Umbilical cord (tissue), 2 donors: ENCODE measurements around the gene ZBTB16. TPM values are rescaled to one million over a fixed set of nuclear protein-coding genes. Genes with fewer than 3 reads are reported as not detected.

Experiments used
- DNase-seq: peaks from one replicate; pipeline ENCODE4 v3.0.0-alpha.2; 2015; ENCODE audit warnings: low spot score
- total RNA-seq: library from RNA; depleted of rRNA; stranded (reverse); fragments of >200 nt; gene quantifications from one replicate; pipeline ENCODE4 v1.2.3, GENCODE V29; 2014; ENCODE audit warnings: low replicate concordance; ENCODE audit not compliant: insufficient read depth

ZBTB16 gene
- total RNA-seq, 1 donor from 2014 or later = 83.3 TPM

DNA sequence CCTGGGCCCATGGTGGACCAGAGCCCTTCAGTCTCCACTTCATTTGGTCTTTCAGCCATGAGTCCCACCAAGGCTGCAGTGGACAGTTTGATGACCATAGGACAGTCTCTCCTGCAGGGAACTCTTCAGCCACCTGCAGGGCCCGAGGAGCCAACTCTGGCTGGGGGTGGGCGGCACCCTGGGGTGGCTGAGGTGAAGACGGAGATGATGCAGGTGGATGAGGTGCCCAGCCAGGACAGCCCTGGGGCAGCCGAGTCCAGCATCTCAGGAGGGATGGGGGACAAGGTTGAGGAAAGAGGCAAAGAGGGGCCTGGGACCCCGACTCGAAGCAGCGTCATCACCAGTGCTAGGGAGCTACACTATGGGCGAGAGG, 4.3 kb downstream of the ZBTB16 start:
- no peak for DNase-seq

DNA sequence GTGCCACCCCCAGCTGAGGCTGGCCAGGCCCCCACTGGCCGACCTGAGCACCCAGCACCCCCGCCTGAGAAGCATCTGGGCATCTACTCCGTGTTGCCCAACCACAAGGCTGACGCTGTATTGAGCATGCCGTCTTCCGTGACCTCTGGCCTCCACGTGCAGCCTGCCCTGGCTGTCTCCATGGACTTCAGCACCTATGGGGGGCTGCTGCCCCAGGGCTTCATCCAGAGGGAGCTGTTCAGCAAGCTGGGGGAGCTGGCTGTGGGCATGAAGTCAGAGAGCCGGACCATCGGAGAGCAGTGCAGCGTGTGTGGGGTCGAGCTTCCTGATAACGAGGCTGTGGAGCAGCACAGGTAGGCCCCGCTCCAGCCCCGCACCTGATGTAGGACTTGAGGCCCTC, 4.7 kb downstream of the ZBTB16 start:
- no peak for DNase-seq

DNA sequence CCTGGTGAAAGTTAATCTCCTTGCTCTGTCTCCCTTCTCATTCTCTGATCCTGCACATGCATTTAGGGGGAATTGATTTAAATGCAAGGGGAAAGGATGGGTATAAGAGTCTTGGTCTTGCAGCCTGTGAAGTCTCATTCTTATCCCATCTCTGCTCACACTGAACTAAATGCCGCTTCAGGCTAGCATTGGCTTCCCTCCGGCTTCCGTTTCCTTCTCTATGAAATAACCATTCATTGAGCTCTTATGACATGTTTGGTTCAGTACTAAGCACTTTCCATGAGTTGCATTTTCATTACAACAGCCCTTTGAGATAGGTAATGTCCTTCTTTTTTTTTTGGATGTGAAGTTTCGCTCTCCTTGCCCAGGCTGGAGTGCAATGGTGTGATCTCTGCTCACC, 5.6 kb downstream of the ZBTB16 start:
- no peak for DNase-seq

DNA sequence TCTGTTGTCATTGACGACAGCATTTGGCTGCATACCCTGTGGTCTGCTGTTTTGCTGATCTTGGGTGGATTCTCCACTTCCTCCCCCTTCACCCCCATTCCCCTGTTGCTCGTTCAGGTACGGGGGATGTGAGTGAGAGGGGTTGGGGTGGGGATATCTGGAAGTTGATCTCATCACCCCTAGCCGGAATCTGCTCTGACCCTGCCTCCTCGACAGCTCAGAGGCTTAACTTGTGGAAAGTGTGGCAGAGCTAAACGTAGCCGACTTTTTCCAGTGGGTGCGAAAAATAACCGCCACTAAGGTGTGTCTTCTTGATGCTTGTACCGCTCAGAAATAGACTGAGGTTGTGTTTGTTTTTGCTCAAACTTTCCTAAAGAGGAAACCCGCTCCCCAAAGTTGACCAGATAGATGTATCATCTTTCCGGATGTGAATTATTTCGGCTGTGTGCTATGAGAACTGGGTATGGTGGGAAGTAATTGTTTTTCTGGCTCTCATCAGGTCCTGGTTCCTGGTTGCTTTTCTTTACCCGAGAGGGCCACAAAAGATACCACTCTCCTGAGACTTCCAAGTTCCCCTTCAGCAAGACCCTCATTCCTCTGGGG, 6.6 kb downstream of the ZBTB16 start:
- DNase-seq = no peak

DNA sequence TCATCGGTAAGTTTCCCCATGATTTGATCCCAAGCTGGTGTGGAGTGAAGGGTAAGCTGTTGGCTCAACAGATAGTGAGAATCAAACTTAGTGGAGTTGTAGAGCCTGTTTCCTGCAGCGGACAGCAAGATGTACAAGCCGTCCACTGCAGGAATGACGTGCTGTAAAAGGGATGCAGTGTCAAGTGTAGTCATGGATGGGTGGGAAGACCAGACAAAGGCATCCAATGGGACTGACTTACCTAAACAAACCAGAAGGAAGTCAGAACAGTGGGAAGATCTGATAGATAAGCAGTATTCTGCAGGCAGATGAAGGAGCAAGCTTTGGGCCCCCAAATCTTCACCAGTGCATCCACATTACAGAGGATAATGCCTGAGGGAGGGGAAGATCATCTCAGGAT, 8.8 kb downstream of the ZBTB16 start:
- no peak for DNase-seq

DNA sequence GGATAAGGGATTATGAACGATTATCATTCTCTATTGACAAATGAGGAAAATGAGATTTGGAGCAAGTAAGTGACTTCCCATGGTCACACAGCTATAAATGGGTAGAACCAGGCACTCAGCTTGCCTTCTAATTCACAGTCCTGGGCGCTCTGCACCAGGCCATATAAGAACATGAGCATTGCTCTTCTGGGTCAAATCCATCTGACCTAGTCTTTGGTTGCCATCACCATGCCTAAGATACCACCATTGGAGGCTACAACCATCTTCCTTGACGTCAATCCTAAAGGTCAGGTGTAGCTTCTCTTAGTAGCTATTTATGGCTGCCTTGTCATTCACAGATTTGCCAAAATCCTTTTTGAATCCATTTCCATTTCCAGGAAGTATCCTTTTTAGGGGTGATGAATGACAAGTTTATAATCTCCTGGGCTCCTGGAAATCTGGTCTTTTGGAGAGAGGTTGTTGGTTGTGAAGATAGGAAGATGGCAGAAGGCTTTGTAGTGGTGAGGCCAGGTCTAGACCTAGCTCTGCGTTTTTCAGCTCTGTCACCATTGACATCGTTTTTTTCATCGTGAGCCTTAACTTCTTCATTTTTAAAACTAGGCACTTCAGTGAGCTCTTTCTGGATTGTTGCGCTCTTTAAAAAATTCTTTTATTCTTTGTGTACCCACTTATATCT, 11.1 kb downstream of the ZBTB16 start:
- DNase-seq = no peak

DNA sequence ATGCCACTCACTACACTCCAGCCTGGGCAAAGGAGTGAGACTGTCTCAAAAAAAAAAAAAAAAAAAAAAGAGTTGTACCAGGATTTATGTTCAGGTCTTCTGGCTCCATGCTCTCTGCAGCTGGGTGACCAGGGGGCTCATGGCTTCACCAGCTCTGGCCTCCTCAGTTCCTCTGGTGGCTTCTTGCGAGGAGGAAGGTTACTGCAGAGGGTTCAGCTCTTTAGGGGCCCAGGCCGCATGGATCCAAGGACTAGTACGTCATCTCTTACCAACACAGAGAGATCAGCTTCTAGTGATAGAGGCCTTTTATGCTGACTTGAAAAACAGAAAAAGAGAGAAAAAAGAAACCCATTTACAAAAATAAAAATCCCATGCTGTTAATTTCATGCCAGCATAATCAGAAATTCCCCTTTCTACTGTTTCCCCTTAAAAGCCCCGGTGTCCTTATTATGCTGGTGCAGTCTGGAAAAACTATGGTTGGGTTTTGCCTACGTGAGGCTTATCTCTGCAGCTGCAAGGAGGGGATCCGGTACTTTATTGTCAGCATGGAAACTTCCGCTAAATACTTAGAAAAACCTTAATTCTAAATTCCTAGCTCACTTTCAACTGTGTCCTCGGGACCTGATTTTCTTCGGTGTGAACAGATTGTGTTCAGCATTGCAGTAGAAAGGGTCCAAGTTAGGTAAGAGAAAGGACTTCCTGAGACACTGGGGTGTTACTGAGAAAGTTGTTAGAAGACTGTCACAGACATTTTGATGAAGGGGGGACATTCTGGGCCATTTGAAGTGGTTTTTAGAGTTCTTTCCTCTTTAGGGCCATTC, 13.7 kb downstream of the ZBTB16 start:
- no peak for DNase-seq

DNA sequence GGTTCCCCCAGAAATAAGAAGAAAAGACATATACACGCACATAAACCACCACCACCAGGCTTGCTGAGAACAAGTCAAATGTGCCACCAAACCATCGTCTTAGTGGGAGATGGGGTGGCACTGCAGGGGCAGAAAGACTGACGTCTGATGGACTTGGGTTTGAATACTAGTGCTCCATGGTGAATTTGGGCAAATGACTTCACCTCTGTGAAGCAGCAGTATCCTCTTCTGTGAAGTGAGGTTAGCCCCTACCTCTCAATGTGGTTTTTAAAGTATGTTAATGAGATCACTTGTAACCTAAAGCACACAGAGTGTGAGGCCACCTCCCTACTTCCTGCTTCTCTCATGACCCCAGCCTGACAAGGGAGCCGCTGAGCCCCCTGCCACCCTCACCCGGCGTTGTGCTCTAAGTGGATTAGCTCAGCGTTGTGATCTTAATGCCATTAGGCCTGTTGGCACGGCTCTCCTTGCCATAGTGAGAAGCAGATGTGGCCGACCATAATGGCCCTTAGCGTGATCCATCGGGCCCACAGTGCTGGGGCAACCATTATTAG, 14.4 kb downstream of the ZBTB16 start:
- no peak for DNase-seq

DNA sequence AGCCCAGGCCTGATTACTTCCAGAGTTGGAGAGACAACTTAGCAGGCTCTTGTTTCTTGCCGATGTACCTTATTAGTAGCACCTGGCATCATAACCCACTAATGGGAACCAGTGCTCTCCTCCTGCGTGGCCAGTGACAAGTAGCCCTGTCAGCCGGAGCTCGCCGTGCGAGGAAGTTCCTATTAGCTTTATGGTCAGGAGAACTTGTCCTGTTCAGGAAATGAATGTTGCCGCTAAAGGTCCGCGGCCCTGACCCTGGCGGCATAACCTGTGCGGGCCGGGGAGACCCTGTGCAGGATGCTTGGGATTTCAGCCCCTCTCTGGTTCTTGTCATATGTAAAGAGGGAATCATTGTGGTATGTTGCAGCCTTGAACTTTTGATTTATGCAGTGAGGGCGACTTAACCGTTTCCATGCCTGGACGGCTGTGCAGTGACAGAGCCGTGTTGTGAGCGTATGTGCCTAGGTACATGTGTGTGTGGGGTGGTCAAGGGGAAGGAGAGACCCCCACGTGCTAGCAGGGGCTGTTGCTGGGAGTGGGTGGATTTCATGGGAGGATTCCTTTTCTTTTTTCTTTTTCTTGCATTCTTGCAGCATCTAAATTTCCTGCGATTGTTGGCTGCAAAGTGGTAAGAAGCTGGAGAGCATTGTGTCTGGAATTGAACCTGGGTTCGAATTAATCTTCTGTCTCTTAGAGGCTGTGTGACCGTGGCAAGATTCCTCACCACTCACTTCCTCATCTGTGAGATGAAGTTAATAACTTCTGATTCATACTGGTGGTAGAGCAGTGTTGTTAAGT, 15.2 kb downstream of the ZBTB16 start:
- DNase-seq = no peak

DNA sequence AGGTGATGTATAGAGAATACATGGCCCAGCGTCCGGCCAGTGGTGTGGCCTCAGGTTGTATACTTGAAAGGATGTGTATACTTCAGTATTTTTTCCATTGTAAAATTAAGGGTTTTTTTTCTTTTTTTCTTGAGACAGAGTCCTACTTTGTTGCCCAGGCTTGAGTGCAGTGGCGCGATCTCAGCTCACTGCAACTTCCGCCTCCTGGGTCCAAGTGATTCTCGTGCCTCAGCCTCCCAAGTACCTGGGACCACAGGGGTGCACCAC, 15.8 kb downstream of the ZBTB16 start:
- no peak for DNase-seq

DNA sequence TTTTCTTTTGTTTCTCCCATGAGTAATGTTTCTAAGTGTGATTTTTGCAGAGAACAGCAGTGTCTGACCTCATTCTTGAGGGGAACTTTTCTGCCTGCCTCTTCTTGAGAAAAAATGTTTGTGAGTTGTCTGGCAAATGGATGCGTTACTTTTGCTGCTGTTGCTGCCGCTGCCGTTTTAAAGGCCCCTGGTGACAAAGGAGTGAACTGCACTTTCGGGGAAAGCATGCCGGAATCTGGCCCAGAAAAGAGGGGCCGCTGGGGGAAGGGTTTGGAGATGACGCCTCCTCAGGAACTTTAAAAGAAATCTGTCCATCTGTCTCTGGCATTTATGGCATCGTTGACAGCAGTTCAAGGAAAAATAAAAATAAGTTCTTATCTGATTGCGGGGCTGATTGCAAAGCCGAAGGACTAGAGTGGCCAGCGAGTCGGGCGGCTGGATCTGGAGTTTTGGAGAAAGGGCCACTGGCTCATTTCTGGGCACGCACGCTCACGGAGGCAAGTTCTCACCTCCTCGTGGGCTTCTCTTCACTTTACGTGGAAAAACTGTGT, 16.5 kb downstream of the ZBTB16 start:
- DNase-seq = peak; percentile 93

DNA sequence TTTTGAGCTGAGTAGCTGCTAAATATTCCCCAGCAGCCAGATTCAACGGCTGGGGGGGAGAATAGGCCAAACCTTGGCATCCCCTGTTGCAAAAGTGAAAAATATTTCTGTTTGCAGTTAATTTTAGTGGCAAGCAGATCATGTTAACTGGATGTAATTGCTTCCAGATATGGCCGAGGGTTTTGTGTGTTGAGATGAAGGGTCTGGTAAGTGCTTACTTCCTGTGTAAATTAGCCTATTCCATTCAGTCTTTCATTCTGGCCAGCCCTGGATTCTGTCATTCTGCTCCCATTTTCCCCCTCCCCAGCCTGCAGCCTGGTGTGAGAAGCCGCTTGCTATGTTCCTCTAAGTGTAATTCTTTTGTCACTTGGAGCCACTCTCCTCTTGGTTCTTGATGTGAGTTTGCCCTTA, 17.4 kb downstream of the ZBTB16 start:
- no peak for DNase-seq

DNA sequence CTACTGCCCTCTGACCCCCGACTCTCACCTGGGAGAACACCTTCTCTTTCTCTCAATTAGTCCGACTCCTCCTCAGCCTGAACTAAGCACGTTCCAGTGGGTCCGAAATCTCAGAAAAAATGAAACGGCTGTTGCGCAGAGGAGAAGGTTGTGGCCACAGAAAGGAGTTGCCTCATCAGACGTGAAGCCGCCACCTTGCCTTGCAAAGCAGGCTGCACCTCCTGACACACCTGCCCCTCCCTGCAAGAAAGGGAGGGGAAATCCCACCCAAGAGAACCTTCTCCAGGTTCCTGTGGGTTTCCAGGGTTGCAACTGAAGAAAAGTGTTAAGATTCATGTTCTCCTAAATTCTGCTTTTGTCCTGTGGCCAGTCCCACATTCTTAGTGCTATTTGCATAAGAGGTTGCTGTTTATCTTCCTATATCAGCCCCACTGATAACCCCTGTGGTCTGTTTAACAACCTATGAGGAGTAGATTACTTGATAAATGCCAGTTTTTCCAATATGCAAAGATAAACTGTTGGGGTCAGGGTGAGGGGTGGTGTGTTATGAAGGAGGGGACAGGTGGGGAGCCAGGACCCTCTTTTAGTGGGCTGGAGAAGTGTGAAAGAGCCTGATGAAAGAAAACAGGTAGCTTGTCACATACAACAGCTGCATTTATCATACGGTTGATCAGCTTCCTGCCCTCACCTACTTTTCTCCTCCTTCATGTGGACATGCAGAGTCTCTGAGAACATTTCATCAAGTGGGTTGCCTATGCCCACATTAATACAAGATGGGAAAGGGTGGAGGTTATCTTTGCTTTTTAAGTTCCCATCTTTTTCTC, 18.2 kb downstream of the ZBTB16 start:
- DNase-seq = no peak

DNA sequence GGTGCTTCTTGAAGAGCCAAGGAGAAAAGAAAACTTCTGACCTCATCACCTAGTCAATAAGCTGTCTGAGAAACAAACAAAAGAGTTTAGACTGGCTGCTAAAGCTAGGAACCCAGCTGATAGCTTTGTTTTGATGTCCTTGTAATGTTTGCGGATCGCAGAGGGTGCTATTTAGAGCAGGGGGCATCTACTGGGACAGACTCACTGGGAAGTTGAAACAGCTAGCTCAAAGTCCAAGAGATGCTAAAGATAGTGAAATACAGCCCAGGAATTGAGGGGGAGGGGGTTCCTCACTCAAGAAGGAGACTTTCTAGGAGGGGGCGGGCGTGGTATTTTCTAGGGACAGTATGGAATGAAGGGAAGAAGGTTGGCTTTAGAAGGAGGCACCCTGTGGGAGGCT, 18.9 kb downstream of the ZBTB16 start:
- DNase-seq = no peak

DNA sequence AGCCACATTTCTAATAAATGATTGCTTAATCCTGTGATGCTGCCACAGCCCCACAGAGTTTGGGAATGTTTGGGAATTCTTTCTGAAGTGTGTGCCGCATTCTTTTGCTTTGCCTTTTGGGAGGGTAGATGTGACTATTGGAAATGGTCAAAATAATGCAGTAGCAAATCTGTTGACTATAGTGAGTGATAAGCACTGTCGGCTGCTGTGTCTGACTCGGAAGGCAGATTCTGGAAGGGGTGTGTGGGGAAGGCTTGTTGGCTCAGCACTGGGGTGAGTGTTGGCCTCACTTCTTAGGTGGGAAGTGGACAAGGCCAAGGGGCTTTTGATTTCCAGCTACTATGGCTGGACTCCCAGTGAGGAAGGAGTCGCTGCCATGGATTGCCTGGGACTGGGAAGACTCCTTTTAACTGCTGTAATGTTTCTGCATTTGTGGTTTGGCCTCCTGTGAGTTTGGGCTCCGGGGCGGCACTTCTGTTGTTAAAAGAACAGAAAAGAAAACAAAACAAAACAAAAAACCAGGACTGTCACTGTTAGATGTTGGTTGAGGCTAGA, 20.1 kb downstream of the ZBTB16 start:
- no peak for DNase-seq

DNA sequence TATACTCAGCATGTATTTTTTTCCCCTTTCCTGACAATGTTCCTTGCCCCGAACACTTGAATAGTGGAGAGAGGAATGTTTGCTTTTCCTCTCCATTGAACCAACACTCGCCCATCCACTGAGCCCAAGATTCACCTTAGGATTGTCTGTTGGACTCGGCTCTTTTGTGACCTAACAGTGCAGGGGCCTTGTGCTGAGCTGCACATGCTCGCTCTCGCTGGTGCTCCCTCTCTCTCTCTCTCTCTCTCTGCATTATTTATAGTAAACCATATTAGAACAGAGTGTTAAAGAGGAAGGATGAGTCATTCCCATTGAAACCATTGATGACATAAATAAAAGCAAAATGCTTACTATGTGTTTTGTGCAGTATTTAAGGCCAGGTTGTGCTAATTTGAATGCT, 20.7 kb downstream of the ZBTB16 start:
- DNase-seq = no peak

DNA sequence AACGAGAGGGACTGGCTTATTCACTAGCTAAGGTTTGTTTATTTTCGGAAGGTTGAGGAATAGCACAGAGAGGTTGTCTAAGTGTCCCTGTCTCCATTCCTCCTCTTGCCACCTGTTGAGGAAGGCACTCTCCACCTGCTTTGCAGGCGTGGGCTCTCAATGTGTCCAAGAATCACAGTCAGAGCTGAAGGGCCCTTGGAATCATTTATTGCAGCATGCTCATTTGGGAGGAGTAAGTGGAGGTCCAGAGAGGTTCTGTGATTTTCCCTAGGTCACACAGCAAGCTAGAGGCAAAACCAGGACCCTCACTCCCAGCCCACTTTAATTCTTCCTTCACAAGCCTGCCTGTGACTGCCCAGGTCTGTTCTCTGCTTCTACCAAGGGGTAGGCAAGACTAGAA, 21.3 kb downstream of the ZBTB16 start:
- no peak for DNase-seq

DNA sequence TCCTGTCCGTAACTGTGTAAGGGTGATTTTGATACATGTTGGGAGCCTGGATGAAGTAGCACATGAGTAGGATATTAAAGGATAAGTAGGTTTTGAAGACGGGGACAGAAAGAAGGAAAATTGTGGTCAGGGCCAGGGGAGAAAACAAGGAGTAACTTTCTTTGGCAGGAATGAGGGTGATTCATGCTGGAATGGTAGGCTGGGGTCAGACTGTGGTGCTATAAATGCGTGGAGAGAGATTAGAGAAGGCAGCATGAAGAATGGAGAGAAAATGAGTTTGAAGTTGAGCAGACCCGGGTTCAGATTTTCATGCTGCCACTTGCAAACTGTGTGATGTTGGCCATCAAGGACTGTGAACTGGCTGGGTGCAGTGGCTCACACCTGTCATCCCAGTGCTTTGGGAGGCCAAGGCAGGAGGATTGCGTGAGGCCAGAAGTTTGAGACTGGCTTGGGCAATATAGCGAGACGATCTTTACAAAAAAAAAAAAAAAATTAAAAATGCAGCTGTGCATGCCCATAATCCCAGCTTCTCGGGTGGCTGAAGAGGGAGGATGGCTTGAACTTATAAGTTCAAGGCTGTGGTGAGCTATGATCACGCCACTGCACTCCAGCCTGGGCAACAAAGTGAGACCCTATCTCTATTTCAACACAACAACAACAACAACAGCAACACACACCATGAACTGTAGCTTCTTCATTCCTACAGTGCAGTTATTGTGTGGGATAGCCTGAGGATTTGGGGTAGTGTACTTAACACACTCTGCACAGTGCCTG, 22.3 kb downstream of the ZBTB16 start:
- peak; percentile 84 for DNase-seq

DNA sequence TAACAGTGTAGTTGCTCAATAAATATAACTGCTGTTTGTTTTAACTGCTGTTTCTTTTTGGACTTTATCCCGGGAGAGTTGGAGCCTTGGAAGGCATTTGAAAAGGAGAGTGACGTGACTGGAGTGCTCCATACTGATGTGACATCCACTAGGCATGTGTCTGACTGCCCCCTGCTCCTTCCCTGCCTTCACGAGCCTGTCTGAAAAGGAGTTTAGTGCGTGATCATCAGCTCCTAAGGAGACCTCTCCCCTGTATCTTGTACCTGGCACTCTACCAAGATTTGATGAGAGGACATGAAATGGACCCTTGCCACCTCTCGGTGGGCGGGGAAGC, 22.9 kb downstream of the ZBTB16 start:
- peak; percentile 53 for DNase-seq

DNA sequence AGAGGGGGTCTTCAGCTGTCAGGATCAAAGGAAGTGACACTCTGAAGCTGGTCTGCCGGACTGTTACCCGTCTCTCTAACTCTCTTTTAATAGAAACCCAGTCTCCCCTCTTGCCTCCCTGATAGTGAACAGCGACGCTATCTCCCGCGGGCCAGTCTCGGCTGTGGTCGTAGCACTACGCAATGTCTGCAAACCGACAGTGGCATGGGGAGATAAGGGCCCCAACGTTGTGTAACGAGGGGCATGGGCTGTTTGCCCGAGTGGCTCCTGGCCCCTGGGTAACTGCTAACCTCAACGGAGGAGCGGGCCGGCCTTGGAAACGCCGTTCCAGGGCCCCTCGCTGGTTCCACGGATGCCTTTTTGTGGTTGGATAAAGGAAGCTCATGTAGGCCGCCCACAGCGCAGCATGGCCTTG, 23.3 kb downstream of the ZBTB16 start:
- no peak for DNase-seq
